CD4-positive, alpha-beta T cell treated with Interleukin-15 for 1 hour (primary cell): ENCODE data around the gene MEAK7.

Source experiments
- DNase-seq: peaks from one replicate; pipeline ENCODE4 v3.0.0-alpha.2; 2020

MEAK7 gene

GRCh38 chr16:84485255-84486010, 19.0 kb downstream of the MEAK7 start:
- DNase-seq, result no peak

- DNase-seq, result no peak
Measured at GRCh38 chr16:84484579-84485254, 19.7 kb downstream of the MEAK7 start.

GRCh38 chr16:84483882-84484565, 20.4 kb downstream of the MEAK7 start:
- no peak for DNase-seq

- no peak for DNase-seq
Measured at GRCh38 chr16:84482951-84483881, 21.2 kb downstream of the MEAK7 start.

- no peak for DNase-seq
Measured at GRCh38 chr16:84482001-84482891, 22.2 kb downstream of the MEAK7 start.

GRCh38 chr16:84481051-84481735, 23.3 kb downstream of the MEAK7 start:
- DNase-seq, result no peak

GRCh38 chr16:84479716-84480450, 24.6 kb downstream of the MEAK7 start:
- DNase-seq, result no peak

GRCh38 chr16:84478172-84478947, 26.1 kb downstream of the MEAK7 start:
- no peak for DNase-seq

- no peak for DNase-seq
Measured at GRCh38 chr16:84477661-84478060, 26.8 kb downstream of the MEAK7 start.

GRCh38 chr16:84476401-84476800, 28.1 kb downstream of the MEAK7 start:
- no peak for DNase-seq

- DNase-seq, result no peak
Measured at GRCh38 chr16:84475643-84476240, 28.7 kb downstream of the MEAK7 start.

GRCh38 chr16:84471966-84472365, 32.5 kb downstream of the MEAK7 start:
- no peak for DNase-seq

- no peak for DNase-seq
Measured at GRCh38 chr16:84471316-84471715, 33.1 kb downstream of the MEAK7 start.

GRCh38 chr16:84467709-84468108, 36.8 kb downstream of the MEAK7 start:
- no peak for DNase-seq

GRCh38 chr16:84467256-84467655, 37.2 kb downstream of the MEAK7 start:
- DNase-seq, result no peak

- DNase-seq, result no peak
Measured at GRCh38 chr16:84466692-84467091, 37.8 kb downstream of the MEAK7 start.

GRCh38 chr16:84465154-84465553, 39.3 kb downstream of the MEAK7 start:
- no peak for DNase-seq

- DNase-seq, result no peak
Measured at GRCh38 chr16:84464116-84464515, 40.3 kb downstream of the MEAK7 start.

- DNase-seq, result no peak
Measured at GRCh38 chr16:84463221-84463620, 41.2 kb downstream of the MEAK7 start.
